ENCODE results near the gene VSTM4.

DNA sequence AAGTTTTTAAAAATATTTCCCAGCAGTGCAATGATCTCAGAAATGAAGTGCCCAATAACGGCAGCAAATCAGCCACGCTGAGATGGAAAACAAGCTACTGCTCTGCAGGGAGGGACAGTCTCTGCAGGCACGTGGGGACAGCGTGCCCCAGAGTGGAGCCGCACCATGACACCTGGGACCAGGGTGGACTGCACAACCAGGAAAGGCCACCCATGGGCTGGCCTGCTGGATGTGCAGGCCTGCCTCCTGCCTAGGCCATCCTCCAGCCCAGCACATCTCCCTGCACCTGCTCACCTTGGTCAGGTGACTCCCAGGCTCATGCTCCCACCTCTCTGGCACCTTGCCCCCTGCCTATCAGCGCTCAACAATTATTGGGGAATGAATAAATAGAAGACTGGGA is 80.4 kb downstream of the VSTM4 start:
- TF ChIP-seq POLR2AphosphoS5 (IDR thresholded peaks at IDR 0.05; ENCODE audit: low read depth, low read length) (no peak), TAF1 (IDR thresholded peaks at IDR 0.05; ENCODE audit: low read depth, low read length) (no peak)
